ENCODE data around the gene CDK5R1. TPM values are rescaled to one million over a fixed set of nuclear protein-coding genes. Genes with fewer than 3 reads are reported as not detected.
"Not testable (repeated sequence)": the region's sequence is repeated elsewhere in the genome, so short reads cannot be mapped to it uniquely, and the experiment has no call there.

The CDK5R1 gene
- 10 to 100 TPM in 1 of 10 donors, 1 to 10 TPM in 9; 6.0 to 12.2 (median 8.3) TPM for polyA plus RNA-seq (ENCODE audit: insufficient read length in 10 of 10)
- long read RNA-seq, donor 1, full-length matches to known transcripts, result 1 of 1 reads
- long read RNA-seq, donor 1, partial matches to known transcripts, result 0 of 1 reads
- long read RNA-seq, donor 1, other reads (novel, unspliced or antisense), result 0 of 1 reads
- long read RNA-seq, donor 2, full-length matches to known transcripts, result 6 of 6 reads
- long read RNA-seq, donor 2, partial matches to known transcripts, result 0 of 6 reads
- long read RNA-seq, donor 2, other reads (novel, unspliced or antisense), result 0 of 6 reads
- long read RNA-seq, donor 3, result 0 reads
- long read RNA-seq, donor 4, full-length matches to known transcripts, result 2 of 2 reads
- long read RNA-seq, donor 4, partial matches to known transcripts, result 0 of 2 reads
- long read RNA-seq, donor 4, other reads (novel, unspliced or antisense), result 0 of 2 reads
- long read RNA-seq, donor 5, full-length matches to known transcripts, result 2 of 2 reads
- long read RNA-seq, donor 5, partial matches to known transcripts, result 0 of 2 reads
- long read RNA-seq, donor 5, other reads (novel, unspliced or antisense), result 0 of 2 reads
- long read RNA-seq, donor 6, full-length matches to known transcripts, result 2 of 13 reads
- long read RNA-seq, donor 6, partial matches to known transcripts, result 11 of 13 reads
- long read RNA-seq, donor 6, other reads (novel, unspliced or antisense), result 0 of 13 reads
- long read RNA-seq, donor 7, full-length matches to known transcripts, result 2 of 2 reads
- long read RNA-seq, donor 7, partial matches to known transcripts, result 0 of 2 reads
- long read RNA-seq, donor 7, other reads (novel, unspliced or antisense), result 0 of 2 reads
- long read RNA-seq, donor 8, result 0 reads
- long read RNA-seq, donor 9, result 0 reads

DNA sequence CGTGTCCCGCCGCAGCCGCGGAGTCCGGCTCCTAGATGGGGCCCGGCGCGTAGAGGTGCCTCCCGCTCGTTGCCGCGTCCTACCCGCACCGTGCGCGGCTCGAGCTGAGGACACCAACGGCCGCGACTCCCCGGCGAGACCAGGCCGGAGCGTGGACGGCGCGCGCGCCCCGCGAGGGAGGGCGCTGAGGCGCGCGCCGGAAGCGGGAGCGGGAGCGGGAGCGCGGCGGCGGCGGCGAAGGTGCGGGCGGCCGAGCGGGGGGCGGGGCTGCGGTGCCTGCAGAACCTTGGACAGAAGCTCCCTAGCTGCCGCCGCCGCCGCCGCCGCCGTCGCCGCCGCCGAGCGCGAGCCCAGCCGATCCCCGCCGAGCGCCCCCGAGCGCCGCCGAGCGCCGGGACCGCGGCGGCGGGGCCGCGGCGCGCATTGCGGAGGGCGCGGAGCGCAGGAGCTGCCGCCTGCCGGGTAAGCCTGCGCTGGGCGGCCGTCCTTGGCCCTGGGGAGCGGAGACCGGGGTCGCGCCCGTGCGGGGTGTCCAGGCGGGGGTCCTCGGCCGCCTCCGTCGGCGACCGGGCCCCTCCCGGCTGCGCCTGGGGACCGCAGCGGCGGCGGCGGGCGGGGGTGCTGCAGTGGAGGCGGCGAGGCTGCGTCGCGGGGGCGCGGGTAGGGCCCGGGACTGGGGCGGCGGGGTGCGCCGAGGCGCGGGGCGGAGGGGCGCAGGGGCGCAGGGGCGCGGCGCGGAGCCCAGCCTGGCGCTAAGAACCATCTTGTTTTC is at the start of gene CDK5R1:
Gene CDK5R1, plus strand, starts transcription at position 293 of the 772 bp plus-strand sequence. CDS start 628 bp downstream, outside the sequence.
- peak in 2 of 3 donors; percentile 63 to 83 for DNase-seq

DNA sequence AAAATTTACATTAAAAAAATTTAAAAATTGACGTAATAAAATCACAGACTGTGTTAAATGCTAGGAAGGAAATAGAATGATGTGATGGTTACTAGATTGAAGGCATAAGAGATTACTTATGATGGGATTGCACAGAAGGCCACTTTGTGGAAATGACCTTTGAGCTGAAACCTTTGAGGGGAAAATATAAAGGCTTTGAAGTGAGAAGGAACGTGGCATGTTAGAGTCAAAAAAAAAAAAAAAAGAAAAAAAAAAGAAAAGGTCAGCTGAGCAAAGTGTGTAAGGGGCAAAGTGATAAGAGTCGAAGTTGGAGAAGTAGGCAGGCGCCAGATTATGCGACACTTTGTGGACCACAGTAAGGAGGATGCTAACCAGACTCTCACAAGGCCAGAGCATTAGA is 46.1 kb upstream of the CDK5R1 start:
- DNase-seq, result no peak

DNA sequence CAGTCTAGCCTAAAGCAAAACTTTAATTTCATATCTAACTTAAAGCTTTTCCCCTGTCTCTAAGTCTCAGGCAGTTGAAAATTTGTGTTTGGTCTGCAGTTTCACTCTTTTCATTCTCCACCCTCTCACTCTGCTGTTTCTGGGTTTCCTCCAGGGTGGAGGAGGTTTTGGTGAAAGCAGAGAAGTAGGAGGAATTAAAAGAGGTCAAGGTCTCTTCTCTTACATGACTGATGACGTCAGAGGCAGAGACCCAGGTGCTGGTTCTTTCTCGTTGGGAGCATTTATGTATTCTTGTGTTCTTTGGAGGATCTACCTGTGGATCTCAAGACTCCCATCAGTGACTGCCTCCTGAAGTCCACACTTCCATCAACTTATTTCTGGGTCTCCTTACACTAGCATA is 44.9 kb upstream of the CDK5R1 start:
- no peak for DNase-seq

DNA sequence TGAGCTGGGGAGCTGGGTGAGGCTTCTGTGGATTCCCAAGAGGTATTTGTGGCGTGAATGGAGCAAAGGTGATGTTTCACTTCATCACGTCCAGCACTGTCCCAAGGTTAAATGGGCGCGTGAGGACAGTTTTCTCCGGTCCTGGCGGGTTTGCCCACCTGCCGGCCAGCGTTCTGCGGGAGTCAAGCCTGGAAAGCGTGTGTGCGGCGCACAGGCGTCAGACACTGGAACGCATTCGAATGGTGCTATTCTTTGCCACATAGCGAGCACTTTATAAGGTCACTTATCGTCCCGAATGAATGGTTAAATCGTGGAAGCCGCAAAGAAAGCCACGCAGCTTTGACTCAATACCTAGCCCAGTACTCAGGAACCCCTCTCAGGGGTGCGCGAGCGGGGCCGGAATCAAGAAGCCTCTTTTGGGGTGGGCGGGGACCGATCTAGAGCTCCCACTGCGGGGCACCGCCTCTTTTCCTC is 42.9 kb upstream of the CDK5R1 start:
- DNase-seq, result no peak

DNA sequence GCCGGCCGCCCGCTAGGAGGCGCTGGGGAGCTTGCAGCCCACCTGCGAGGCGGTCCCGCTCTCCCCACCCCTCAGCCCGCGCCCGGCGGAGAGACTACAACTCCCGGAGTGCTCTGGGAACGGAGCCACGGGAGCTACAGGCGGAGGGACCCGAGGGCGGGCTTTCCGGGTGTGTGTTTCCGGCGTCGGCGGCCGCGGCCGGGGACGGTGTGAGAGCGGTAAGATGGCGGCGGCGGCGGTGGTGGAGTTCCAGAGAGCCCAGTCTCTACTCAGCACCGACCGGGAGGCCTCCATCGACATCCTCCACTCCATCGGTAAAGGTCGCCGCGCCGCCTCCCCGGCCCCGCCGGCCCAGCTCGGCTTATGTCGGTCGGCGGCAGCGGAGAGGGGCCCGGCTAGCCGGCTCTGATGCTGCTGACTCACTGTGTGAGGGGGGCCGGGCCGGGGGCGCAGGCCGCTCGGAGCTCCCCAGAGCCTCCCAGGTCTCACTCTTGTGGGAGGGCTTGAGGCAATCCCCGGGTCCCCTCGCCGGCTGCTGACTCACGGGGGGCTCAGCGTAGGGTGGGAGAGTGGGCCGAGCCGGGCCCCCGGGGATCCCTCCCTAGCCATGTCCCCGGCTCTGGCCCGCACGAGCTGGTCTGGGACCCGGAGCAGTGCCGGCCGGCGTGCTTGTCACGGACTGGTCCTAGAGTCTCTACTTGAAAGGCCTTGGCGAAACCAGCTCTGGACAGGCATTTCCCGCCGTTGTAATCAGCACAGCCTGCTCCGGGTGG is 42.3 kb upstream of the CDK5R1 start, which contains the start of gene PSMD11:
Gene PSMD11, plus strand, starts transcription at position 210 of the 773 bp plus-strand sequence. Its CDS starts 14 bp downstream, at position 224.
- peak; percentile 96 to 98 (median 97) for DNase-seq

DNA sequence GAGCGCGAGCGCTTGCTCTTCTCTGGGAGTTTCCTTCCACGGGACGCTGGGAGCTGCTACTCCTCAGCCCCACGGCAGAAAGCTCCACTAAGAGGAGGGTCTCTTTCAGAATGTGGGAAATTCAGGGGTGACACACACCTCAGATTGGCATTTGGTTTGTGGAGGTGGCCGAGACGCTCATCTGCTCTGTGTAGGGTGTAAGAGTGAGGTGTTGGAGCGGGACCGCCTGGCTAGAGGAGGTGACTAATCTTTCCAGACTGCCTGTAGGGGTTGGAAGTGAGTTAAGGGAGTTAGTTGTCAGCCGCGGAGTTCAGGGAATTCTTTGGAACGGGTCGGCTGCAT is 41.7 kb upstream of the CDK5R1 start:
- peak in 2 of 3 donors; percentile 11 to 64 for DNase-seq

DNA sequence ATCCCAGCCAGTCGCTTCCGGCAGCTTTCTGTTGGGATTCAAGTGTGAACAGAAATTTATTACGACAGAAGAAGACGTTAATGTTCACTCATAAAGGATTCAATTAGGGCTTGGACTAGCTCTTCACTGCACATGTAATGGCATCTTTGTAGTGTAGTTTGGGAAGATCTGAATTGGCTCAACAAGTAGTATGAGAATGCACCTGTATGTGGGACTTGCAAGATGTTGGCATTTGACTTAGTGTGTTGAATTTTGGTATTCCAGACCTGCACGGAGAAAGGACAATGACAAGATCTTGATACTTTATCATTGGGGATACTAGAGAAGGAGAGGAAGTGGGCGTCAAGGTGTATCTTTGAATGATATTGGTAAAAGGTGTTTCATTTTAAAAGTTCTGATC is 41.3 kb upstream of the CDK5R1 start:
- peak in 1 of 3 donors; percentile 1 for DNase-seq

DNA sequence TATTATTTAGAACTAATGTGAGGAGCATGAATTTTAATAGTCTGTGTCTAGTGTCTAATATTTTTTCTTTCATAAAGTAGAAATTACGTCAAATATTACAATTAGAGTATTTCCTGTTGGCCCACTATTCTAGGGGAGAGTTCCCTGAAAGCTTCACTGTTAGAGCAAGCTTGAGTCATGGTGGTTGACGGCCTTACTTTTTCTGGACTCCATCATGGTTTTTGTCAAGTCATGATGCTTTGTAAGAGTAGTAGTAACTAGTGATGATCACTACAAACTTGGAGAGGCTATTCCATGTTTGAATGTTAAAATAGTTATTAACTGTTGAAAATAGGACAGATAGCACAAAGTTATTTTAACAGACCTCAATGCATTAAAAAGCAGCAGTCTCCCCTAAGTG is 40.8 kb upstream of the CDK5R1 start:
- no peak for DNase-seq

DNA sequence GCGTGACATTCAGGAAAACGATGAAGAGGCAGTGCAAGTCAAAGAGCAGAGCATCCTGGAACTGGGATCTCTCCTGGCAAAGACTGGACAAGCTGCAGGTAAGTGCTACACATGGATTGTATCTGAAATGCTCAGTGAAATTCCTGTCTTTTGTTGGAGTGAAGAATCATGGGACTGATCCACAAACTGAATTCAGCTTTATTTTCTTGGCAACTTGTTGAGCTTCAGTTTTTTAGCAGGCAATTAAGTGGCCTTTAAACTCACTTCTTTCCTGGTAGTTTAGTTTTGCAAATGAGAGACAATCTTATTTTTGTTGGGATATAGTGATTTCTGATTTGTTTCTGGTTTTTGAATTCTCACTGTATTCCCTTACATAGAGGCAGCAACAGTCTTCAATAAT is 39.8 kb upstream of the CDK5R1 start:
- no peak for DNase-seq

DNA sequence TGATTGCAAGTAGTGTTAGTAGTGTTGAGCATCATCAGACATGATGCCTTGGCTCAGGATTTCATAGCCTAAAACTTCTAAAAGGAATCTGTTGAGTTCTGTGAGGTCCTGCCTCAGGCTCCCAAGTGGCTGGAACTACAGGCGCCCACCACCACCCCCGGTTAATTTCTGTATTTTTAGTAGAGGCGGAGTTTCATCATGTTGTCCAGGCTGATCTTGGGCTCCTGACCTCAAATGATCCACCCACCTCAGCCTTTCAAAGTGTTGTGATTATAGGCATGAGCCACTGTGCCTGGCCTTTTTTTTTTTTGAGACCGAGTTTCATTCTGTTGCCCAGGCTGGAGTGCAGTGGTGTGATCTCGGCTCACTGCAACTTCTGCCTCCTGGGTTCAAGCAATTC is 36.8 kb upstream of the CDK5R1 start:
- no peak for DNase-seq

DNA sequence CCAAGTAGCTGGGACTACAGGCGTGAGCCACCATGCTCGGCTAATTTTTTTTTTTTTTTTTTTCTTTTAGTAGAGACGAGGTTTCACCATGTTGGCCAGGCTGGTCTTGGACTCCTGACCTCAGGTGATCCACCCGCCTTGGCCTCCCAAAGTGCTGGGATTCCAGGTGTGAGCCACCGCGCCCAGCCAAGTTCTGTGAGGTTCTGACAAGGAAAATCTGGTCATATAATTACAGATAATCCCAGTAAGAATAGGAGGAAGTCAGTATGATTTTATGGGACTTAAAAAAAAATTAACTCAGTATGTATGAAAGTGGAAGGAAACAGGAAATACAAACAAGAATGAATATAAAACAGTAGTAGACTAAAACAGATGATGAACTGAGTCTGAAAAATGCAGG is 36.4 kb upstream of the CDK5R1 start:
- not testable (repeated sequence) for DNase-seq

DNA sequence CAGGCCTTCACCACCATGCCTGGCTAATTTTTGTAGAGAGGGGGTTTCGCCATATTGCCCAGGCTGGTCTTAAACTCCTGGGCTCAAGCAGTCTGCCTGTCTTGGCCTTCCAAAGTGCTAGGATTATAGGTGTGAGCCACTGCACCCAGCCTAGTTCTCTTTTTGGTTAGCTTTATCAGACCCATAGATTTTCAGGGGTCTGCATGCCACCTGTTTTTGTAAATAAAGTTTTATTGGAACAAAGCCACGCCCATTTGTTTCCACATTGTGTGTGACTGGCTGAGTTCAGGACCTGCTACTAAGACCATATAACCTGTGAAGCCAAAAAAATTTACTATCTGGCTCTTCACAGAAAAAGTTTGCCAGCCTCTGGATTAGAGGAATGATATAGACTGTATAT is 34.9 kb upstream of the CDK5R1 start:
- DNase-seq, result no peak

DNA sequence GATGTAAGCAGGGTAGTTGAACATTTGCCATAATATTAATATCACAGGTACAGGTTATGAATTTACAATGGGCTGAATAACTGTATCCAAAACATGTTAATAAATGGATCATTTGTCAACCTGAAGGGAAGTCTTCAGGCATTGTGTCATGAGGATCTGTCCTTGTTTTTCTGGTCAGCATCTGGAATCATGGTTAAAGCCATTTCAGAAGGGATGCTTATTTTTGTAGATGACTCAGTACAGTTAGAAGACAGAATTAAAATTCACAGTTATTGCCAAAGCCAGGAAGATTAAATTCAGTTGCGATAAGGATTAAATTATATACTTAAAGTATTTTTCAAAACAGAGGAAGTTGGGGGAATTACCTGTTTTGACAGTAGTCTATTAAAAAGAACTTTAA is 34.5 kb upstream of the CDK5R1 start:
- DNase-seq, result no peak

DNA sequence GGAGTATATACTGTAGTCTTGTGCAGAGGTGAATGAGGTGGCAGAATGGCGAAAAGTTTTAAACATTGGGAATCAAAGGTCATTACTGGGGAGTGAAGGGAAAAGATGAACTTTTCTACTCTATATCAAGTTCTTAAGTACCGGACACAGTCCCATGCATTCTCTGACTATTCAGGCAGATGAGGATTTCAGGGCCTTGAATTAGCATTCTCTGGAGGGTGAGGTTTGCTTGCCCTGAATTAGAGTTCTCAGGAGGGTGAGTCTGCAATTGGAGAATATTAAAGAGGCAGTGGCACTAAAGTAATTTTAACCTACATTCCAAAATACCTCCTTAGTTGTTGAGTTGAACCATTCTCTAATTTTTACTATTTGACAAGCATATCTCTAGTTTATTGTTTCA is 33.4 kb upstream of the CDK5R1 start:
- DNase-seq, result no peak

DNA sequence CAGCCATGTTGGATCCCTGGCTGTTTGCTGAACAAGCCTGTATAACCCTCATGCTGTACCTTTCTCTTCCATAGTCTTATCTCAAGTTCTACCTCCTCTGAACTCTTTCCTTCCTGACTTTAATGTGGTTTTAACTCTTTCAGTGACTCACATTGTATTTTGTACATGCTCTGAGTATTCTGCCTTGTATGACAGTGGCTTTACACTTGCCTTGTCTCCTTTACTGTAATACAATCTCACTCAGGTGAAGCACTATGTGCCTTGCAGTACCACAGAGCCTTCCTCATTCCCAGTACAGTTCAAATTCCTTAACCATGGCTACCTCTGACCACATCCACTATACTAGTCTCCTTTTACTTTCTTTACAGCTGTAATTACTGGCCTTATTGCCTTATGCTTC is 28.4 kb upstream of the CDK5R1 start:
- DNase-seq, result no peak

DNA sequence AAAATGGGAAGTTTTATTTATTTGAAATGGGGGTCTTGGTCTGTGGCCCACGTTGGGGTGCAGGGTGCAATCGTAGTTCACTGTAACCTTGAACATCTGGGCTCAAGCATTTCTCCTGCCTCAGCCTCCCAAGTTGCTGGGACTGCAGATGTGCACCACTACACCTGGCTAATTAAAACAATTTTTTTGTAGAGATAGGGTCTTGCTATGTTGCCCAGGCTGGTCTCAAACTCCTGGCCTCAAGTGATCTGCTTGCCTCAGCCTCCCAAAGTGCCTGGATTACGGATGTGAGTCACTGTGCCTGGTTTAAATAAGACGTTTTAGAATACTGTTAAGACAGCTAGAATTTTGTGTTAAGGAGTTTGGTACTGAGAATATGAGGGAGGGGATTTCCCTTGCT is 26.7 kb upstream of the CDK5R1 start:
- DNase-seq, result no peak

DNA sequence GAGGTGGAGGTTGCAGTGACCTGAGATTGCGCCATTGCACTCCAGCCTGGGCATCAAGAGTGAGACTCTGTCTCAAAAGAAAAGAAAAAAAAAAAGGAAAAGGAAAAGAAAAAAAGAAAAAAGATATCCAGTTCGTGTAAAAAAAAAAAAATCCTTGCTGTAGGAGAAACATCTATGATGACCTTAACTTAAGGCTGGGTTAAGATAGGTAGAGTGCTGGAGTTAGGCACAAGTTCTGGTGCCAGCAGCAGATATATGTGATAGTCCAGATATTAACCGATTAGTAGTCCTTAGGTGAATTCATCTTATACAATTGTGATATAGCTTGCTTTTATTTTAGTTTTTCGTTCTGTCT is 25.3 kb upstream of the CDK5R1 start:
- DNase-seq, result no peak

DNA sequence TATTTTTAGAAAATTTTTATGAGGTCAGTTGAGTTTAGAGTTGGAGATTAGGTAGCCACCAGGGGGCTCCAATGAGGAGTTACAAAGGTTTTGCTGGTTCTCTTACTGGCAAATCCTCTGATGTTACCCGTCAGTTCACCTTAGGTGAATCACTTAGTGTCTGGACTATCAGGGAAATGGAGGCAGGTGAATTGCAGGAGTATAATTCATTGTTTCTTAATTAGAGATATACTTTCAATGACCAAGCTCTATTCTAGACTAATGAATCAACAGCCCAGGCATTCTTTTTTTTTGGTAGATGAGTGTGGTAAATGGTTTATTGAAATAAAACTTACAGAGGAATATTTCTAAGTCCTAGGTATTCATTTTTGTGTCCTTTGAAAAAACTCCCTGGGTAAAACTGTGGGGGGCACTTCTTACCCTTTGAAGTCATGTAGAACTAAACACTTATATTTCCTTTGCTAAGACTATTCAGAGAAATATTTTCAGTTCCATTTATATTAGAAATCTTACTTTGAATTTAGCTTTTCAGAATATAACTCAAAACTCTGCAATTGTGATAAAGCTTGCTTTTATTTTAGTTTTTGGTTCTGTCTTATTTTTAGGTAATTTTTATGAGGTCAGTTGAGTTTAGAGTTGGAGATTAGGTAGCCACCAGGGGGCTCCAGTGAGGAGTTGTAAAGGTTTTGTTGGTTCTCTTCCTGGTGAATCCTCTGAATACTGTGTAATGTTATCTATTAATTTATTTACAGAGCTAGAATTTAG is 24.8 kb upstream of the CDK5R1 start:
- peak in 1 of 3 donors; percentile 42 for DNase-seq

DNA sequence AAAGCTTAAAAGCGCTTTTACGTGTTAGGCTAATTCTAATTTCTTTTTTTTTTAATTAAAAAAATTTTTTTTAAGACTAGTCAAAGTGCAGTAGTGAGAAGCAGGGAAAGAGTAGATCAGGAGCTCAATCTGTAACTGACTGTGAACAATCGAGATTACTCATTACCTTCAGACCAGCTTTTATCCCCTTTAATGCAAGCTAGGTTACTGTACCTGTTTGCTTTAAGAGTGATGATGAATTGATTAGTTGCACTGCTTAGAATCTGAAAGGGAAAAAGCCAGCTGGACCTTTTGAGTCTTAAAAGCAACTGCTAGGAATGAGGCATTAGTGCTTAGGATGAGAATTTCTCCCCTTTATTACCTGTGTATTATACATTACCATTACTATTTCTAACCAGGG is 23.5 kb upstream of the CDK5R1 start:
- DNase-seq, result no peak

DNA sequence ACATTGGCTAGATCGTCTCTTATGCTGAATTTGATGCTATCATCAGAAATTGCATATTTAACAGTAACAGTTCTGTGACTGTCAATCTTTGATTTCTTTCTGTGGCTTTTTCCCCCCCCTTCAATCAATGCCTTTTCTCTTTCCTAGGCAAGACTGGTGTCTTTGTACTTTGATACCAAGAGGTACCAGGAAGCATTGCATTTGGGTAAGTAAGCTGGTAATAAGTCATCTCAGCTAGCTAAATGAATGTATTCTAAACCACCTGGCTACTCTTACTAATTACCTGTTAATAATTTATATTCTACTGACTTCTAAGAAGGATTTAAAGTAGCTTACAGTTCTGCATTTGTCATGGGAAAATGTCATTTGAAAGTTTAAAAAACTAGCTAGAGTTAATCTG is 22.4 kb upstream of the CDK5R1 start:
- DNase-seq, result no peak
